ENCODE measurements around the gene GTPBP3. TPM values are rescaled to one million over a fixed set of nuclear protein-coding genes. Genes with fewer than 3 reads are reported as not detected.

GTPBP3 gene
- total and polyA plus RNA-seq, 2 of the 13 experiments (the other 11 are each of a cell fraction or from before 2014, with no cell fraction given) = 17.5 to 30.0 TPM

DNA sequence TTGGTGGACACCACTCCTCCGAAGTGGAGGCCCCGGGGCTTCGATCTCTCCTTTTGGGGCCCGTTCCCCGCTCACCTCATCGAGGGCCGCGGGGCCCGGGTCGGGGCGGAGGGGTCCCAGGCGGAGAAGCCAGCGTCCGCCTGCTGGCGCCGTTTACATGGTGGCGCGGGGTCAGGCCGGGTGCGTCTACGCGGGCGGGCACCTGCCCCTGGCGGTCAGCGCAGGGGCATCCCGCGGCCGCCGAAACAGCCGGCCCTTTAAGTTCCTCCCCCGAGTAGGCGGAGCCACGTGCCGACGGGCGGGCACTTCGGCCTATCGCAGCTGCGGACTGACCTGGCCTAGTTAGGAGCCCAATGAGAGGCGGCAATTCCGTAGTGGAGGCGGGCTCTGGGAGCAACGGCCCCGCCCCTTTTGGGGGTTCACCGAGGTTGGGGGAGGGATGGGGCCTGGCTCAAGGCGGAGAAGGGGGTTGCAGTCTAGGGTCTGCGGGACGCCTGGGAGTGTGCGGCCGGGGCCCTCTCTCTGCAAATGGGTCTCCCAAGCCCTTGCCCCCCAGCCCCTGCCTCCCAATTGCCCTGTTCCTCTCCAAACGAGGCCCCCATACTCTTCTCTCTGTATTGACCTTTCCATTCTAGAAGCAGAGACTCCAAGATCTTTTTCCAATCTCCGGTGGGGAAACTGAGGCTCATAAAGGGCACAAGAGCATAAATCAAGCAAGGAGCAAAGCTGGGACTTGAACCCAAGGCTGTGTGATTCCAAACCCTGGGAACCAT lies 34.0 kb upstream of the GTPBP3 start, which contains the start of gene ABHD8 (continued):
- TF ChIP-seq GFI1 (CRISPR knock-in tag; IDR thresholded peaks at IDR 0.05; ENCODE audit: borderline replicate concordance) (no peak), CREB3 (CRISPR knock-in tag; IDR thresholded peaks at IDR 0.05) (no peak), ZNF556 (CRISPR knock-in tag; IDR thresholded peaks at IDR 0.05; ENCODE audit: borderline replicate concordance) (no peak), ARNT2 (CRISPR knock-in tag; IDR thresholded peaks at IDR 0.05; ENCODE audit: low read depth) (peak; percentile 33; the same call in 1 of the 2 replicates), ZNF775 (CRISPR knock-in tag; IDR thresholded peaks at IDR 0.05; ENCODE audit: borderline replicate concordance) (no peak), SRSF1 (optimal IDR thresholded peaks at IDR 0.05; ENCODE audit: low read depth, low read length) (no peak), ZNF580 (CRISPR knock-in tag; IDR thresholded peaks at IDR 0.05; ENCODE audit: borderline replicate concordance, low read depth) (no peak), NCOR1 (IDR thresholded peaks at IDR 0.05; ENCODE audit: borderline replicate concordance, low read length) (no peak), CREB1 (IDR thresholded peaks at IDR 0.05) (peak; percentile 85), CREB1 (CRISPR knock-in tag; IDR thresholded peaks at IDR 0.05) (peak; percentile 41; the same call in 1 of the 2 replicates), KDM6A (CRISPR knock-in tag; IDR thresholded peaks at IDR 0.05; ENCODE audit: low read depth) (no peak), FOXC1 (CRISPR knock-in tag; IDR thresholded peaks at IDR 0.05; ENCODE audit: borderline replicate concordance) (peak; percentile 74; the same call in 1 of the 2 replicates), HOXA9 (CRISPR knock-in tag; IDR thresholded peaks at IDR 0.05; ENCODE audit: borderline replicate concordance) (no peak), LCORL (IDR thresholded peaks at IDR 0.05) (no peak), LCORL (CRISPR knock-in tag; IDR thresholded peaks at IDR 0.05) (peak; percentile 84; the same call in 1 of the 2 replicates), ZBTB39 (CRISPR knock-in tag; IDR thresholded peaks at IDR 0.05) (no peak), ZFYVE20 (CRISPR knock-in tag; IDR thresholded peaks at IDR 0.05; ENCODE audit: borderline replicate concordance, low read depth) (no peak), PPARG (CRISPR knock-in tag; conservative IDR thresholded peaks at IDR 0.05) (peak; percentile 57; the same call in 1 of the 2 replicates), ZNF510 (CRISPR knock-in tag; IDR thresholded peaks at IDR 0.05; ENCODE audit: low read depth) (no peak)
- TF ChIP-seq, protein P1, sequence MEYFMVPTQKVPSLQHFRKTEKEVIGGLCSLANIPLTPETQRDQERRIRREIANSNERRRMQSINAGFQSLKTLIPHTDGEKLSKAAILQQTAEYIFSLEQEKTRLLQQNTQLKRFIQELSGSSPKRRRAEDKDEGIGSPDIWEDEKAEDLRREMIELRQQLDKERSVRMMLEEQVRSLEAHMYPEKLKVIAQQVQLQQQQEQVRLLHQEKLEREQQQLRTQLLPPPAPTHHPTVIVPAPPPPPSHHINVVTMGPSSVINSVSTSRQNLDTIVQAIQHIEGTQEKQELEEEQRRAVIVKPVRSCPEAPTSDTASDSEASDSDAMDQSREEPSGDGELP (IDR thresholded peaks at IDR 0.05; ENCODE audit: borderline replicate concordance, low read depth) = peak; percentile 53; the same call in 1 of the 2 replicates
- TF ChIP-seq, protein P2, sequence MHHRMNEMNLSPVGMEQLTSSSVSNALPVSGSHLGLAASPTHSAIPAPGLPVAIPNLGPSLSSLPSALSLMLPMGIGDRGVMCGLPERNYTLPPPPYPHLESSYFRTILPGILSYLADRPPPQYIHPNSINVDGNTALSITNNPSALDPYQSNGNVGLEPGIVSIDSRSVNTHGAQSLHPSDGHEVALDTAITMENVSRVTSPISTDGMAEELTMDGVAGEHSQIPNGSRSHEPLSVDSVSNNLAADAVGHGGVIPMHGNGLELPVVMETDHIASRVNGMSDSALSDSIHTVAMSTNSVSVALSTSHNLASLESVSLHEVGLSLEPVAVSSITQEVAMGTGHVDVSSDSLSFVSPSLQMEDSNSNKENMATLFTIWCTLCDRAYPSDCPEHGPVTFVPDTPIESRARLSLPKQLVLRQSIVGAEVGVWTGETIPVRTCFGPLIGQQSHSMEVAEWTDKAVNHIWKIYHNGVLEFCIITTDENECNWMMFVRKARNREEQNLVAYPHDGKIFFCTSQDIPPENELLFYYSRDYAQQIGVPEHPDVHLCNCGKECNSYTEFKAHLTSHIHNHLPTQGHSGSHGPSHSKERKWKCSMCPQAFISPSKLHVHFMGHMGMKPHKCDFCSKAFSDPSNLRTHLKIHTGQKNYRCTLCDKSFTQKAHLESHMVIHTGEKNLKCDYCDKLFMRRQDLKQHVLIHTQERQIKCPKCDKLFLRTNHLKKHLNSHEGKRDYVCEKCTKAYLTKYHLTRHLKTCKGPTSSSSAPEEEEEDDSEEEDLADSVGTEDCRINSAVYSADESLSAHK (CRISPR knock-in tag; IDR thresholded peaks at IDR 0.05; ENCODE audit: borderline replicate concordance) = no peak
- TF ChIP-seq, protein P3, sequence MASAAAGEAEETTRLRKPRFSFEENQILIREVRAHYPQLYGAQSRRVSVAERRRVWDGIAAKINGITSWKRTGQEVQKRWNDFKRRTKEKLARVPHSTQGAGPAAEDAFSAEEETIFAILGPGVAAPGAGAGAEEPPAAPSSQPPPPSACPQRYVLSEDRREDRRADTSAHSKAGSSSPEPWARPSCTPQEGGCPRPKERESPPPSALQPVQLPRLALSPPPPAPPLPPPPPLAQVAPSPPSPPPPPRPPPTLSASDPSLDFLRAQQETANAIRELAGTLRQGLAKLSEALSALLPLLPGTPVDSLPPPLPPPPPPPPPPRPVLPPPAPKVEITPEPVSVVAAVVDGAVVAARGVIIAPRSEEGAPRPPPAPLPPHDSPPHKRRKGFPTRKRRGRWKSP (CRISPR knock-in tag; IDR thresholded peaks at IDR 0.05) = no peak
